ENCODE data around the gene TSPAN4.

Gene TSPAN4

DNA sequence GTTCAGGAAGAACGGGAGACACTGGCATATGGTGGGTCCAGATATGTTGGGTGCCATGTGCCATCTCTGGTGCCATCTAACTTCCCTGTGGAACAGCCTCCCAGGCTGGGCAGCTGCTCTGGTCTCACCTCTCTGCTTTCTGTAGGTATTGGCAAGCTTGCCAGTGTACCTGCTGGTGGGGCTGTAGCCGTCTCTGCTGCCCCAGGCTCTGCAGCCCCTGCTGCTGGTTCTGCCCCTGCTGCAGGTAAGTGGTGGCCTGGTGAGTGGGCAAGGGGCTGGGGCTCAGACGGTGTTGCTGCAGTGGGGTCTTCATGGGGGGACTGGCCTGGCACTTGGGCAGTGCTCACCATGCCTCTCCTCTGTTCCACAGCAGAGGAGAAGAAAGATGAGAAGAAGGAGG lies 30.3 kb upstream of the TSPAN4 start:
- no peak for ATAC-seq
- TF ChIP-seq SNAI2 (CRISPR knock-in tag; IDR thresholded peaks at IDR 0.05) (no peak), BACH2 (CRISPR knock-in tag; IDR thresholded peaks at IDR 0.05; ENCODE audit: borderline replicate concordance) (no peak), ARNTL (CRISPR knock-in tag; IDR thresholded peaks at IDR 0.05; ENCODE audit: borderline replicate concordance, low read depth) (no peak), GLIS3 (CRISPR knock-in tag; IDR thresholded peaks at IDR 0.05) (no peak), OSR1 (CRISPR knock-in tag; IDR thresholded peaks at IDR 0.05) (no peak), ZNF70 (CRISPR knock-in tag; IDR thresholded peaks at IDR 0.05) (no peak), RARB (CRISPR knock-in tag; IDR thresholded peaks at IDR 0.05) (no peak), ZC3H10 (CRISPR knock-in tag; IDR thresholded peaks at IDR 0.05) (no peak), ISL1 (CRISPR knock-in tag; IDR thresholded peaks at IDR 0.05) (no peak), TOX (CRISPR knock-in tag; IDR thresholded peaks at IDR 0.05; ENCODE audit: borderline replicate concordance) (no peak), PPARA (CRISPR knock-in tag; IDR thresholded peaks at IDR 0.05; ENCODE audit: borderline replicate concordance) (no peak), ZFP30 (CRISPR knock-in tag; IDR thresholded peaks at IDR 0.05) (no peak), CSDC2 (CRISPR knock-in tag; IDR thresholded peaks at IDR 0.05) (no peak)
- TF ChIP-seq, protein P1, sequence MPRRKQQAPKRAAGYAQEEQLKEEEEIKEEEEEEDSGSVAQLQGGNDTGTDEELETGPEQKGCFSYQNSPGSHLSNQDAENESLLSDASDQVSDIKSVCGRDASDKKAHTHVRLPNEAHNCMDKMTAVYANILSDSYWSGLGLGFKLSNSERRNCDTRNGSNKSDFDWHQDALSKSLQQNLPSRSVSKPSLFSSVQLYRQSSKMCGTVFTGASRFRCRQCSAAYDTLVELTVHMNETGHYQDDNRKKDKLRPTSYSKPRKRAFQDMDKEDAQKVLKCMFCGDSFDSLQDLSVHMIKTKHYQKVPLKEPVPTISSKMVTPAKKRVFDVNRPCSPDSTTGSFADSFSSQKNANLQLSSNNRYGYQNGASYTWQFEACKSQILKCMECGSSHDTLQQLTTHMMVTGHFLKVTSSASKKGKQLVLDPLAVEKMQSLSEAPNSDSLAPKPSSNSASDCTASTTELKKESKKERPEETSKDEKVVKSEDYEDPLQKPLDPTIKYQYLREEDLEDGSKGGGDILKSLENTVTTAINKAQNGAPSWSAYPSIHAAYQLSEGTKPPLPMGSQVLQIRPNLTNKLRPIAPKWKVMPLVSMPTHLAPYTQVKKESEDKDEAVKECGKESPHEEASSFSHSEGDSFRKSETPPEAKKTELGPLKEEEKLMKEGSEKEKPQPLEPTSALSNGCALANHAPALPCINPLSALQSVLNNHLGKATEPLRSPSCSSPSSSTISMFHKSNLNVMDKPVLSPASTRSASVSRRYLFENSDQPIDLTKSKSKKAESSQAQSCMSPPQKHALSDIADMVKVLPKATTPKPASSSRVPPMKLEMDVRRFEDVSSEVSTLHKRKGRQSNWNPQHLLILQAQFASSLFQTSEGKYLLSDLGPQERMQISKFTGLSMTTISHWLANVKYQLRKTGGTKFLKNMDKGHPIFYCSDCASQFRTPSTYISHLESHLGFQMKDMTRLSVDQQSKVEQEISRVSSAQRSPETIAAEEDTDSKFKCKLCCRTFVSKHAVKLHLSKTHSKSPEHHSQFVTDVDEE (CRISPR knock-in tag; IDR thresholded peaks at IDR 0.05), result no peak
- TF ChIP-seq, protein P2, sequence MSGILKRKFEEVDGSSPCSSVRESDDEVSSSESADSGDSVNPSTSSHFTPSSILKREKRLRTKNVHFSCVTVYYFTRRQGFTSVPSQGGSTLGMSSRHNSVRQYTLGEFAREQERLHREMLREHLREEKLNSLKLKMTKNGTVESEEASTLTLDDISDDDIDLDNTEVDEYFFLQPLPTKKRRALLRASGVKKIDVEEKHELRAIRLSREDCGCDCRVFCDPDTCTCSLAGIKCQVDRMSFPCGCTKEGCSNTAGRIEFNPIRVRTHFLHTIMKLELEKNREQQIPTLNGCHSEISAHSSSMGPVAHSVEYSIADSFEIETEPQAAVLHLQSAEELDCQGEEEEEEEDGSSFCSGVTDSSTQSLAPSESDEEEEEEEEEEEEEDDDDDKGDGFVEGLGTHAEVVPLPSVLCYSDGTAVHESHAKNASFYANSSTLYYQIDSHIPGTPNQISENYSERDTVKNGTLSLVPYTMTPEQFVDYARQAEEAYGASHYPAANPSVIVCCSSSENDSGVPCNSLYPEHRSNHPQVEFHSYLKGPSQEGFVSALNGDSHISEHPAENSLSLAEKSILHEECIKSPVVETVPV (CRISPR knock-in tag; IDR thresholded peaks at IDR 0.05), result no peak
- TF ChIP-seq, protein P3, sequence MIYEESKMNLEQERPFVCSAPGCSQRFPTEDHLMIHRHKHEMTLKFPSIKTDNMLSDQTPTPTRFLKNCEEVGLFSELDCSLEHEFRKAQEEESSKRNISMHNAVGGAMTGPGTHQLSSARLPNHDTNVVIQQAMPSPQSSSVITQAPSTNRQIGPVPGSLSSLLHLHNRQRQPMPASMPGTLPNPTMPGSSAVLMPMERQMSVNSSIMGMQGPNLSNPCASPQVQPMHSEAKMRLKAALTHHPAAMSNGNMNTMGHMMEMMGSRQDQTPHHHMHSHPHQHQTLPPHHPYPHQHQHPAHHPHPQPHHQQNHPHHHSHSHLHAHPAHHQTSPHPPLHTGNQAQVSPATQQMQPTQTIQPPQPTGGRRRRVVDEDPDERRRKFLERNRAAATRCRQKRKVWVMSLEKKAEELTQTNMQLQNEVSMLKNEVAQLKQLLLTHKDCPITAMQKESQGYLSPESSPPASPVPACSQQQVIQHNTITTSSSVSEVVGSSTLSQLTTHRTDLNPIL (CRISPR knock-in tag; IDR thresholded peaks at IDR 0.05; ENCODE audit: low read depth), result no peak
- TF ChIP-seq, protein P4, sequence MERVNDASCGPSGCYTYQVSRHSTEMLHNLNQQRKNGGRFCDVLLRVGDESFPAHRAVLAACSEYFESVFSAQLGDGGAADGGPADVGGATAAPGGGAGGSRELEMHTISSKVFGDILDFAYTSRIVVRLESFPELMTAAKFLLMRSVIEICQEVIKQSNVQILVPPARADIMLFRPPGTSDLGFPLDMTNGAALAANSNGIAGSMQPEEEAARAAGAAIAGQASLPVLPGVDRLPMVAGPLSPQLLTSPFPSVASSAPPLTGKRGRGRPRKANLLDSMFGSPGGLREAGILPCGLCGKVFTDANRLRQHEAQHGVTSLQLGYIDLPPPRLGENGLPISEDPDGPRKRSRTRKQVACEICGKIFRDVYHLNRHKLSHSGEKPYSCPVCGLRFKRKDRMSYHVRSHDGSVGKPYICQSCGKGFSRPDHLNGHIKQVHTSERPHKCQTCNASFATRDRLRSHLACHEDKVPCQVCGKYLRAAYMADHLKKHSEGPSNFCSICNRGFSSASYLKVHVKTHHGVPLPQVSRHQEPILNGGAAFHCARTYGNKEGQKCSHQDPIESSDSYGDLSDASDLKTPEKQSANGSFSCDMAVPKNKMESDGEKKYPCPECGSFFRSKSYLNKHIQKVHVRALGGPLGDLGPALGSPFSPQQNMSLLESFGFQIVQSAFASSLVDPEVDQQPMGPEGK (CRISPR knock-in tag; IDR thresholded peaks at IDR 0.05; ENCODE audit: borderline replicate concordance), result no peak

DNA sequence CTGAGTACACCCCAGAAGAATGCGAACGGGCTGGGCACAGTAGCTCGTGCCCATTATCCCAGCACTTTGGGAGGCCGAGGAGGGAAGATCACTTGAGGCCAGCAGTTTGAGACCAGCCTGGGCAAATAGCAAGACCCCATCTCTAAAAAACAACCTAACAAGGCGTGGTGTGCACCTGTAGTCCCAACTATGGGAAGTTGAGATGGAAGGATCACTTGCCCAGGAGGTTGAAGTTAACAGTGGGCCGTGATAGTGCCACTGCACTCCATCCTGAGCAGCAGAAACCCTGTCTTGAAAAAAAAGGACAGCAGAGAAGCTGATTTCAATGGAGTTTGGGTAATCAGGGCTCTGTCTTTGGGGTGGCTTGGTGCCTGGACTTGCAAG lies 29.6 kb upstream of the TSPAN4 start:
- no peak for ATAC-seq
- TF ChIP-seq ZNF8 (CRISPR knock-in tag; IDR thresholded peaks at IDR 0.05) (no peak), ZC3H10 (CRISPR knock-in tag; IDR thresholded peaks at IDR 0.05) (no peak), ZFP3 (CRISPR knock-in tag; IDR thresholded peaks at IDR 0.05) (no peak), ESRRG (CRISPR knock-in tag; IDR thresholded peaks at IDR 0.05) (no peak), TCF4 (CRISPR knock-in tag; IDR thresholded peaks at IDR 0.05; ENCODE audit: borderline replicate concordance) (no peak), ZNF565 (CRISPR knock-in tag; conservative IDR thresholded peaks at IDR 0.05; ENCODE audit: low read depth) (no peak), GLIS3 (CRISPR knock-in tag; IDR thresholded peaks at IDR 0.05) (no peak)
- TF ChIP-seq, protein P5, sequence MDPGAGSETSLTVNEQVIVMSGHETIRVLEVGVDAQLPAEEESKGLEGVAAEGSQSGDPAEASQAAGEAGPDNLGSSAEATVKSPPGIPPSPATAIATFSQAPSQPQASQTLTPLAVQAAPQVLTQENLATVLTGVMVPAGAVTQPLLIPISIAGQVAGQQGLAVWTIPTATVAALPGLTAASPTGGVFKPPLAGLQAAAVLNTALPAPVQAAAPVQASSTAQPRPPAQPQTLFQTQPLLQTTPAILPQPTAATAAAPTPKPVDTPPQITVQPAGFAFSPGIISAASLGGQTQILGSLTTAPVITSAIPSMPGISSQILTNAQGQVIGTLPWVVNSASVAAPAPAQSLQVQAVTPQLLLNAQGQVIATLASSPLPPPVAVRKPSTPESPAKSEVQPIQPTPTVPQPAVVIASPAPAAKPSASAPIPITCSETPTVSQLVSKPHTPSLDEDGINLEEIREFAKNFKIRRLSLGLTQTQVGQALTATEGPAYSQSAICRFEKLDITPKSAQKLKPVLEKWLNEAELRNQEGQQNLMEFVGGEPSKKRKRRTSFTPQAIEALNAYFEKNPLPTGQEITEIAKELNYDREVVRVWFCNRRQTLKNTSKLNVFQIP (CRISPR knock-in tag; IDR thresholded peaks at IDR 0.05; ENCODE audit: borderline replicate concordance, low read depth), result no peak
- TF ChIP-seq, protein P3 (CRISPR knock-in tag; IDR thresholded peaks at IDR 0.05; ENCODE audit: low read depth), result no peak
